Mesenchymal stem cell (in vitro differentiated cells and primary cell): ENCODE data around the gene RASSF9.

ENCODE experiments used
- DNase-seq: peaks from one replicate; pipeline ENCODE4 v3.0.0-alpha.2; 2013
- H2AFZ ChIP-seq: one replicate; pipeline ENCODE4 v1.6.1; 2013; ENCODE audit warnings: low read depth, mild to moderate bottlenecking, control low read depth, inconsistent platforms, low read length, moderate library complexity
- H2AK5ac ChIP-seq: 2 replicates; pipeline ENCODE4 v1.6.1; 2013; ENCODE audit warnings: low read length, moderate library complexity, mild to moderate bottlenecking, inconsistent platforms; ENCODE audit not compliant: severe bottlenecking
- H2BK120ac ChIP-seq: one replicate; pipeline ENCODE4 v1.6.1; 2013; ENCODE audit warnings: low read depth, mild to moderate bottlenecking, inconsistent platforms, low read length, moderate library complexity
- H2BK12ac ChIP-seq, 2 experiments: one replicate each; pipeline ENCODE4 v1.6.1; 2013; ENCODE audit warnings: inconsistent platforms in 2 of 2, low read length in 2 of 2, mild to moderate bottlenecking in 2 of 2, moderate library complexity in 2 of 2, control low read depth in 1 of 2
- H2BK15ac ChIP-seq: one replicate; pipeline ENCODE4 v1.6.1; 2013; ENCODE audit warnings: mild to moderate bottlenecking, low read depth, inconsistent platforms; ENCODE audit not compliant: poor library complexity, severe bottlenecking
- H2BK5ac ChIP-seq: 2 replicates; pipeline ENCODE4 v1.6.1; 2013; ENCODE audit warnings: low read depth, mild to moderate bottlenecking, low read length, control low read depth, inconsistent platforms; ENCODE audit not compliant: poor library complexity, severe bottlenecking
- H3K14ac ChIP-seq, 2 experiments: one replicate each; pipeline ENCODE4 v1.6.1; 2013; ENCODE audit warnings: inconsistent platforms in 2 of 2, low read length in 2 of 2, control low read depth in 1 of 2, mild to moderate bottlenecking in 1 of 2, moderate library complexity in 1 of 2
- H3K18ac ChIP-seq, 2 experiments: one replicate each; pipeline ENCODE4 v1.6.1; 2013; ENCODE audit warnings: inconsistent platforms in 2 of 2, low read length in 2 of 2, control low read depth in 1 of 2, low read depth in 1 of 2, mild to moderate bottlenecking in 1 of 2
- H3K23ac ChIP-seq, 2 experiments: one replicate each; pipeline ENCODE4 v1.6.1; 2013; ENCODE audit warnings: inconsistent platforms in 2 of 2, low read length in 2 of 2, mild to moderate bottlenecking in 2 of 2, moderate library complexity in 2 of 2, control low read depth in 1 of 2
- H3K27ac ChIP-seq: 2 replicates; pipeline ENCODE4 v1.5.1; 2013; ENCODE audit warnings: mild to moderate bottlenecking, moderate library complexity, low read length, control low read depth, inconsistent platforms; ENCODE audit not compliant: poor library complexity, severe bottlenecking
- H3K27me3 ChIP-seq, 2 experiments: 2 replicates each; pipeline versions ENCODE4 v1.6.1 to v1.7.0; 2013; ENCODE audit warnings: low read length in 2 of 2, mild to moderate bottlenecking in 2 of 2, moderate library complexity in 2 of 2, control low read depth in 1 of 2, inconsistent platforms in 1 of 2; ENCODE audit not compliant: control insufficient read depth in 1 of 2, insufficient read depth in 1 of 2
- H3K36me3 ChIP-seq, 2 experiments: 2 replicates each; pipeline versions ENCODE4 v1.6.1 to v1.7.0; 2013; ENCODE audit warnings: low read length in 2 of 2, control low read depth in 1 of 2, inconsistent platforms in 1 of 2, low read depth in 1 of 2, mild to moderate bottlenecking in 1 of 2; ENCODE audit not compliant: insufficient read depth in 2 of 2, control insufficient read depth in 1 of 2
- H3K4ac ChIP-seq, 2 experiments: one replicate each; pipeline ENCODE4 v1.6.1; 2013; ENCODE audit warnings: inconsistent platforms in 2 of 2, low read length in 2 of 2, mild to moderate bottlenecking in 2 of 2, moderate library complexity in 2 of 2, control low read depth in 1 of 2, low read depth in 1 of 2
- H3K4me1 ChIP-seq: 2 replicates; pipeline ENCODE4 v1.6.1; 2013; ENCODE audit warnings: low read depth, low read length, control low read depth; ENCODE audit not compliant: control insufficient read depth, insufficient read depth
- H3K4me2 ChIP-seq: 2 replicates; pipeline ENCODE4 v1.6.1; 2013; ENCODE audit warnings: low read length, mild to moderate bottlenecking, inconsistent platforms; ENCODE audit not compliant: poor library complexity, severe bottlenecking
- H3K4me3 ChIP-seq, 2 experiments: 2 replicates each; pipeline versions ENCODE4 v1.5.1 to v1.7.0; 2013; ENCODE audit warnings: low read length in 2 of 2, mild to moderate bottlenecking in 2 of 2, control low read depth in 1 of 2, low read depth in 1 of 2; ENCODE audit not compliant: insufficient read depth in 1 of 2
- H3K79me1 ChIP-seq: replicated peaks from 2 replicates; pipeline ENCODE4 v1.6.1; 2013; ENCODE audit warnings: mild to moderate bottlenecking, control low read depth, low read length, inconsistent platforms; ENCODE audit not compliant: poor library complexity, severe bottlenecking
- H3K9ac ChIP-seq: 2 replicates; pipeline ENCODE4 v1.7.0; 2013; ENCODE audit warnings: mild to moderate bottlenecking, low read length, moderate library complexity
- H3K9me3 ChIP-seq: 2 replicates; pipeline ENCODE4 v1.7.0; 2013; ENCODE audit warnings: mild to moderate bottlenecking, low read length; ENCODE audit not compliant: control insufficient read depth
- H4K8ac ChIP-seq: one replicate; pipeline ENCODE4 v1.6.1; 2013; ENCODE audit warnings: inconsistent platforms, mild to moderate bottlenecking, low read length, moderate library complexity
- H4K91ac ChIP-seq: one replicate; pipeline ENCODE4 v1.6.1; 2013; ENCODE audit warnings: mild to moderate bottlenecking, low read length, inconsistent platforms
- WGBS: methylation state at CpG from one replicate; pipeline ENCODE4 v1.1.7; 2013; ENCODE audit warnings: mixed read lengths; 5-methylcytosine and 5-hydroxymethylcytosine counted together

RASSF9 gene

GRCh38 chr12:85828576-85828975, 7.6 kb downstream of the RASSF9 start:
- no peaks in the 10 kb centered on the region for H3K36me3 ChIP-seq
- no peak overlapping the region for H2BK5ac ChIP-seq
- no peak overlapping the region for H3K23ac ChIP-seq
- H3K4me1 ChIP-seq = peaks cover 2% of the 10 kb centered on the region
- H3K27me3 ChIP-seq = no peaks in the 10 kb centered on the region
- H2AFZ ChIP-seq = no peak overlapping the region
- no peaks in the 10 kb centered on the region for H3K9me3 ChIP-seq
- H2BK120ac ChIP-seq = no peak overlapping the region
- no peak overlapping the region for H4K8ac ChIP-seq
- no CpG with 5 or more reads among the region's 1 CpG for WGBS
- no peak overlapping the region for H2BK12ac ChIP-seq
- no peak overlapping the region for H3K4me2 ChIP-seq
- no peak overlapping the region for H3K4ac ChIP-seq
- no peak overlapping the region for H3K9ac ChIP-seq
- H2AK5ac ChIP-seq = no peak overlapping the region
- no peak overlapping the region for H3K14ac ChIP-seq
- H3K4me3 ChIP-seq = no peak overlapping the region
- no peak for DNase-seq
- H3K27ac ChIP-seq = no peak overlapping the region
- no peak overlapping the region for H4K91ac ChIP-seq
- peaks cover 5% of the 10 kb centered on the region for H3K79me1 ChIP-seq
- H2BK15ac ChIP-seq = no peak overlapping the region
- no peak overlapping the region for H3K18ac ChIP-seq

- Histone ChIP-seq H3K4me1 (peaks cover 4% of the 10 kb centered on the region), H3K4me3 (no peak overlapping the region), H2AFZ (no peak overlapping the region), H3K9me3 (no peaks in the 10 kb centered on the region), H2BK12ac (no peak overlapping the region), H2BK120ac (no peak overlapping the region), H3K23ac (no peak overlapping the region), H3K4me2 (no peak overlapping the region), H4K91ac (no peak overlapping the region), H3K18ac (no peak overlapping the region), H3K9ac (no peak overlapping the region), H3K27me3 (no peaks in the 10 kb centered on the region), H3K14ac (no peak overlapping the region), H2BK15ac (no peak overlapping the region), H4K8ac (no peak overlapping the region), H3K36me3 (no peaks in the 10 kb centered on the region), H2BK5ac (no peak overlapping the region), H2AK5ac (no peak overlapping the region), H3K79me1 (peaks cover 5% of the 10 kb centered on the region), H3K27ac (peak overlapping the region; percentile 82), H3K4ac (no peak overlapping the region)
- DNase-seq = no peak
Measured at GRCh38 chr12:85825746-85826145, 10.5 kb downstream of the RASSF9 start.

GRCh38 chr12:85823436-85824180, 12.6 kb downstream of the RASSF9 start:
- H3K36me3 ChIP-seq = no peaks in the 10 kb centered on the region
- H3K27me3 ChIP-seq = no peaks in the 10 kb centered on the region
- H2BK120ac ChIP-seq = no peak overlapping the region
- peak overlapping the region; percentile 3 for H2BK5ac ChIP-seq
- no peak overlapping the region for H3K9ac ChIP-seq
- H2AK5ac ChIP-seq = peak overlapping the region; percentile 27
- H2AFZ ChIP-seq = no peak overlapping the region
- no peak overlapping the region for H4K8ac ChIP-seq
- H3K4ac ChIP-seq = no peak overlapping the region
- no peak overlapping the region for H3K23ac ChIP-seq
- peaks cover 3% of the 10 kb centered on the region for H3K79me1 ChIP-seq
- H3K9me3 ChIP-seq = no peaks in the 10 kb centered on the region
- no peak overlapping the region for H2BK12ac ChIP-seq
- 78% methylated on average over 3 of the region's 4 CpGs for WGBS
- H3K18ac ChIP-seq = no peak overlapping the region
- H4K91ac ChIP-seq = no peak overlapping the region
- H3K4me1 ChIP-seq = peaks cover 4% of the 10 kb centered on the region
- no peak overlapping the region for H2BK15ac ChIP-seq
- no peak overlapping the region for H3K14ac ChIP-seq
- H3K27ac ChIP-seq = peak overlapping the region; percentile 72
- peak; percentile 19 for DNase-seq
- H3K4me2 ChIP-seq = no peak overlapping the region
- H3K4me3 ChIP-seq = no peak overlapping the region

- peak overlapping the region; percentile 53 for H3K27ac ChIP-seq
- no peak overlapping the region for H2BK15ac ChIP-seq
- peaks cover 4% of the 10 kb centered on the region for H3K4me1 ChIP-seq
- no peak overlapping the region for H4K91ac ChIP-seq
- no peak overlapping the region for H3K4ac ChIP-seq
- H3K27me3 ChIP-seq = no peaks in the 10 kb centered on the region
- H3K36me3 ChIP-seq = no peaks in the 10 kb centered on the region
- 51% methylated on average over 3 of the region's 5 CpGs for WGBS
- no peak overlapping the region for H3K23ac ChIP-seq
- H3K4me2 ChIP-seq = no peak overlapping the region
- no peak overlapping the region for H2BK120ac ChIP-seq
- no peaks in the 10 kb centered on the region for H3K9me3 ChIP-seq
- no peak overlapping the region for H2AK5ac ChIP-seq
- no peak overlapping the region for H3K14ac ChIP-seq
- H3K9ac ChIP-seq = no peak overlapping the region
- no peak overlapping the region for H2BK5ac ChIP-seq
- no peak overlapping the region for H2AFZ ChIP-seq
- no peak overlapping the region for H4K8ac ChIP-seq
- no peak overlapping the region for H3K4me3 ChIP-seq
- peaks cover 3% of the 10 kb centered on the region for H3K79me1 ChIP-seq
- peak; percentile 29 for DNase-seq
- no peak overlapping the region for H2BK12ac ChIP-seq
- H3K18ac ChIP-seq = no peak overlapping the region
Measured at GRCh38 chr12:85821759-85822158, 14.4 kb downstream of the RASSF9 start.
